ENCODE measurements around the gene SLC35F1.

SLC35F1 gene

GRCh38 chr6:118285791-118286190, 378.7 kb downstream of the SLC35F1 start:
- DNase-seq: no peak

GRCh38 chr6:118288355-118289124, 381.5 kb downstream of the SLC35F1 start:
- no peak for DNase-seq

GRCh38 chr6:118292558-118292957, 385.5 kb downstream of the SLC35F1 start:
- no peak for DNase-seq

- no peak for DNase-seq
Measured at GRCh38 chr6:118294906-118295305, 387.8 kb downstream of the SLC35F1 start.

DNA sequence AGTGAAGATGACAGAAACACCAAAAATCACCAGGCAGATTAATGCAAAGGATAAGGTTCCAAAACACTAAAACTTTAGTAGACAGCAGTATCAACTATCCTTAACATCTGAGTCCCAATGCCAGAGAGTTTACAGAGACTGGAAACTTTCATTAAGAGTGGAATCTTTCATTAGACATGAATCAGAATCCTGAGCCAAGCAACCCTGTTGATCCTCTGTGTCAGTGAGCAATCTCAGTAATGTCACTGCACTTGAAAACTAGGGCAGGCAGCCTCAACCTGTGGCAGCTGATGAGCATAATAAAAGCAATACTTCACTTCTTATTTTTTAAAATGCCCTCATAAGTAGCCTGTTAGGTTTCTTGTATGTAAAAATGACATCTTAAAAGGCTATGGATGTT, 388.3 kb downstream of the SLC35F1 start:
- DNase-seq: no peak

- no peak for DNase-seq
Measured at GRCh38 chr6:118296129-118296901, 389.3 kb downstream of the SLC35F1 start.

DNA sequence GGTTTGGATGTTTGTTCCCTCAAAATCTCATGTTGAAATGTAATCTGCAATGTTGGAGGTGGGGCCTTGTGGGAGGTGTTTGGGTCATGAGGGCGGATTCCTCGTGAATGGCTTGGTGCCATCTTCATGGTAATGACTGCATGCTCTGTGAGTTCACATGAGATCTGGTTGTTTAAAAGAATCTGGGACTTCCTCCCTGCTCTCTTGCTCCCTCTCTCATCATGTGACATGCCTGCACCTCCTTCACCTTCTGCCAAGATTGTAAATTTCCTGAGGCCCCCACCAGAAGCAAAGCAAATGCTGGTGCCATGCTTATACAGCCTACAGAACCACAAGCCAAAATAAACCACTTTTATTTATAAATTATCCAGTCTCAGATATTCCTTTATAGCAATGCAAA, 390.8 kb downstream of the SLC35F1 start:
- DNase-seq: no peak

DNA sequence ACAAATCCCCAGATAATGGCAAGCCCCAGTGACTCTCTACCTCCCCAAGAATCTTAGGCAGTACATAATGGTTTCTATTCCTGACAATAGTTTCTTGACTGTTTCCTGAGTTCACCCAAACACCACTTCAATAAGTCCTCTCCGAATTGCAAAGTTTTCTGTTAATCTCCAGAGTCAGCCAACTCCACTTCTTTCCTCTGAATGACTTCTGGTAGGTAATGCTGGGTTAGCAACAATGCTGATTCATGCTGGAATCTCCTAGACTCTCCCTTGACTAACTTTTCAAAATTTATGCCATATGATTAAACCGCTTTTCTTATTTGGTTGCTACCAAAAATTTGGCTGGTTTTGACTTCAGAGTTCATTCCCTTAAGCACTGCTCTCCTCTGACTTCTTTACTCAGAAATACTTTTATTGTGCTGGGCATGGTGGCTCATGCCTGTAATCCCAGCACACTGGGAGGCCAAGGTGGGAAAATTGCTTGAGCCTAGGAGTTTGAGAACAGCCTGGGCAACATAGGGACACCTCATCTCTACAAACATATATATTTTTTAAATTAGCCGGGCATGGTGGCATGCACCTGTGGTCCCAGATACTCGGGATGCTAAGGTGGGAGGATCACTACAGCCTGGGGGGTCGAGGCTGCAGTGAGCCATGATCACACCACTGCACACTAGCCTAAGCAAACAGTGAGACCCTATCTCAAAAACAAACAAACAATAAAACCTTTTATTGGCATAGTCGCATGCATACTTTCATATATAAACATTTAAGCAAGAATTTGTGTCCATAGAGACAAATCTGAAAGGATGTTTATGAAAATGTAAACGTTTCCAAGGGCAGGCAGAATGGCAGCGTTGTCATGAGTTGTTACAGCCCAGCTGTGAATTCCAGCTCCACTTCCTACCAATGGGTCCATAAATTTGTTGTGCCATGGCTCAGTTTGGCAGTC, 391.7 kb downstream of the SLC35F1 start:
- DNase-seq: no peak

GRCh38 chr6:118299457-118299856, 392.4 kb downstream of the SLC35F1 start:
- no peak for DNase-seq

DNA sequence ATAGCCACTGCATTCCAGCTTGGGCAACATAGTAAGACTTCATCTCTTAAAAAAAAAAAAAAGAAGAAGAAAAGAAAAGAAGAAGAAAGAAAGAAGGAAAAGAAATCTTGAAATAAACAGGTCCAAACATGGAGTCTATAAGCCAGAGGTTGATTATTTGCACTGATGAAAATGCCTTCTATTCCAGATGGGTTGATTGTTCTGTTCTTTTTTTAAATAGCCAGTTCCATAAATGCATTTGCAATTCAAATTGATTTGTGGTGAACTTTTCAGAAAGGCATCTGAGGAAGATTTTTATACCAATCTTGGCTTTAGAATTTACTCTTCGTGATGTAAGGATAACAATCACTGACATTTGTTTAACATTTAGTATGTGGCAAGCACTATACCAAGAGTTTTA, 397.3 kb downstream of the SLC35F1 start:
- no peak for DNase-seq

GRCh38 chr6:118305081-118305480, 398.0 kb downstream of the SLC35F1 start:
- no peak for DNase-seq

- no peak for DNase-seq
Measured at GRCh38 chr6:118306392-118307238, 399.6 kb downstream of the SLC35F1 start.

- DNase-seq: no peak
Measured at GRCh38 chr6:118307581-118307980, 400.5 kb downstream of the SLC35F1 start.

DNA sequence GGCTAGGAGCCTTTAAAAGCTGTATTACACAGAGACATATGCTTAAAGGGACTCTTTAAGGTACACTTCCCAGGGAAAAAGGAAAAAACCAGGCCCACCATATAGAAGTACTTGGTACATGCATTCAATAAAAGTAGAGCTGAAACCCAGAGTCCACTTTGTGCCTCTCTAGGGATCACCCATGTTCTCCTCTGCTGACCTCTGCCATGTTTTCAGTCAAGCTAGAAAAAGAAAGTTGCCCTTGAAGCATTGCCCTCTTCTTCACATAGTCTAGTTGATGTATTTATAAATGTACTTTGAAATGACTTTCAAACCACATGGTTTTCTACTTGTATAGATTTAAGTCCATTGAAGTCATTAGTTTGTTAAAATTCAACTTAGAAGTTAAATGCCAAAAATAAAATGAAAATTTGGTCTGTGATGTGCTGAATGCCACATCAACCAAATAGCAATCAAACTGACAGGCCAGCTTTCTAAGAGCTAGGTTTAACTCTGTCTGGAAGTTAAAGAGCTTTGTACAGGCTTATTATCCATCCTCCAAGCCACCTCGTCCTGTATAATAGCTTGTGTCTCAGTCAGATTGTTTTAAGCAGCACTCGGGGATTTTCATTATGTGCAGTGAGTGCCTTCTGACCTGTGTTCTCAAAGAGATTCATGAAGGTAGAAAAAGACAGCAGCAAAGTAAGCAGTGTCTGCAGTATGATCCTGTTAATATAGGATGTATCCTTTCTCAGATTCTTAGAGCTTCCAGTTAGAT, 402.5 kb downstream of the SLC35F1 start:
- no peak for DNase-seq

- DNase-seq: no peak
Measured at GRCh38 chr6:118313208-118313607, 406.1 kb downstream of the SLC35F1 start.

- DNase-seq: no peak
Measured at GRCh38 chr6:118313762-118314161, 406.7 kb downstream of the SLC35F1 start.

DNA sequence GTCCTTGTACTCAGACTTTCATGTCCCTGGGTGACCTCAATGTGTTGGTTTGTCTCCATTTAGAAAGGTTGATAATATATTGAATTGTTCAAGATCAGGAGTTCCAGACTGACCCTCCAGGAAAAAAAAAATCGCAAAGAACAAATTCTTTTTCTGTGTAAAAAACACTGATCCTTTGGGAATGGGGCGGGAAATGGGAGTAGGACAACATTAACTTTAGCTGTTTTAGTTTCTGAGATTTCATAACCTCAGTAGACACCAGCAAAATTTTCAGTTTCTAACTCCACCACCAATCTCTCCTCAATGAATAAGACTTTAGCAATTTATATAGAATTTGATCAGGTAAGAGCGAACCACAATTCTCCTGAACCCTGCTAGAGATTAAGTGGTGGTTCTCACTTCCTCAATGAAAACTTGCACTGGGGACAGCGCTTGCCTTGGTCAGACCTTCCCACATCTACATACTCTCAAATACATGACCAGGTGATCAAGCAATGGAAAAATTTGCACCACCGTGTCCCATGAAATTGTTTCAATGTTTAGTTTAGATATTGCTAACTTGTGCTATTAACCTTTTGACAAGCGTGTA, 409.8 kb downstream of the SLC35F1 start:
- no peak for DNase-seq

- DNase-seq: no peak
Measured at GRCh38 chr6:118317581-118318563, 410.8 kb downstream of the SLC35F1 start.

DNA sequence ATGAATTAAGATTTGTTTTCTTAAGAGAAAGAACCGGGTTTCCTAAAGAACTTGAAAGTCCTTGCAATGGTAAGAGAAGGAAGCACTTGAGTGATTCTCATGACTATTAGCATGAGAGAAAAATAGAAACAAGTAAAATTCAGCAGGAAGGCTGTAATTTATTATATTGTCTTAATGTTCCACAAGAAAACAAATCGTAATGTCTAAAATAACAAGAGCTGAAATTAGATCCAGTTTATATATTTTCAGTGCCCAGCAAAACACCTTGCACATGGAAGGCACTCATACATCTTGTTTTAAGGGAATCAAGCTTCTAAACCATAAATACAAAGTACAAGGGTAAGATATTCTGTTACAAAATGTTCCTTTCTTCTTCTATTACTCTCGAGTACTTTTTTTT, 411.6 kb downstream of the SLC35F1 start:
- no peak for DNase-seq

DNA sequence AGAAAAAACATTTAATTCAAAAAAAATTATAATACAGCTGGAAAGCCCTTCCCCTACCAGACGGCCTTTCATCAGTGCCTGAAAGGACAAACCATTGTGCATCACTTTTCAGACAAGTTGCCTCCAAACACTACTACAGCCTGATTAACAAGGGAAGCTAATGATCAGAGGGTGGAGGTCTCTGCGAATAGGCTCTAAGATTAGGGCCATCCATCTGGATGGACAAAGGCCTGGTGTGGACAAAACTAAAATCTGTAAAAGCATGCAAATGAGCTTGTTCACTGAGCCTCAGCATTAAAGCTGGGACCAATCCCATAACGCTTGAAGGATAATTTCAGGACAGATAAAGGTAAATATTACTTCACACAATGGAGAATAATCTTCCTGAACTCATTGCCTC, 412.4 kb downstream of the SLC35F1 start:
- DNase-seq: no peak
